Measurements from ENCODE around the gene EIF5A.

DNA sequence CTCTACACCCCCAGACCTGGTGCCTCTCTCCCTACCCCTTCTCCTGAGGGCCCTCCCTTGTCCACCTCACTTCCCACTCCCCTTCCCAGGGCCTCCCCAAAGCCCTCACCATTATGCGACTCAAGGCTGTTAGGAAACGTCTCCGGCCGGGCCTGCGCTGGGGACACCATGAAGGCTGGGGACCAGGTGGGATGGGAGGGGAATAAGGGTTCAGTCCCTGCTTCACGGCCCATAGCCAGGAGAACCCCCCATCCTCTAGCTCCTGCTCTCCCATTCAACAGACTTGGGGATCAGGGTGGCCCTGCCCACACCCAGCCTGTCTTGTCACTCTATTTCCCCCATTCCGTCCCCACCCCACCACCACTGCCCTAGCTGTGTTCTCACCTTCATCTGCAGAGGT lies 19.6 kb downstream of the EIF5A start:
- TF ChIP-seq, protein P1, sequence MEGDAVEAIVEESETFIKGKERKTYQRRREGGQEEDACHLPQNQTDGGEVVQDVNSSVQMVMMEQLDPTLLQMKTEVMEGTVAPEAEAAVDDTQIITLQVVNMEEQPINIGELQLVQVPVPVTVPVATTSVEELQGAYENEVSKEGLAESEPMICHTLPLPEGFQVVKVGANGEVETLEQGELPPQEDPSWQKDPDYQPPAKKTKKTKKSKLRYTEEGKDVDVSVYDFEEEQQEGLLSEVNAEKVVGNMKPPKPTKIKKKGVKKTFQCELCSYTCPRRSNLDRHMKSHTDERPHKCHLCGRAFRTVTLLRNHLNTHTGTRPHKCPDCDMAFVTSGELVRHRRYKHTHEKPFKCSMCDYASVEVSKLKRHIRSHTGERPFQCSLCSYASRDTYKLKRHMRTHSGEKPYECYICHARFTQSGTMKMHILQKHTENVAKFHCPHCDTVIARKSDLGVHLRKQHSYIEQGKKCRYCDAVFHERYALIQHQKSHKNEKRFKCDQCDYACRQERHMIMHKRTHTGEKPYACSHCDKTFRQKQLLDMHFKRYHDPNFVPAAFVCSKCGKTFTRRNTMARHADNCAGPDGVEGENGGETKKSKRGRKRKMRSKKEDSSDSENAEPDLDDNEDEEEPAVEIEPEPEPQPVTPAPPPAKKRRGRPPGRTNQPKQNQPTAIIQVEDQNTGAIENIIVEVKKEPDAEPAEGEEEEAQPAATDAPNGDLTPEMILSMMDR (IDR thresholded peaks at IDR 0.05) = no peak
- TF ChIP-seq POLR2A (IDR thresholded peaks at IDR 0.05) = no peak

Data from adrenal gland (tissue), 5 donors.